Hippocampal formation (tissue), 2 donors: Measurements from ENCODE around the gene LAMC1.
A peak's percentile ranks its signal among the peaks of the same experiment; 100 is the strongest.

Experiments
- DNase-seq, 2 donors: peaks; one replicate each; lab custom pipeline; 2025; lab: John Stamatoyannopoulos, UW

Gene LAMC1

DNA sequence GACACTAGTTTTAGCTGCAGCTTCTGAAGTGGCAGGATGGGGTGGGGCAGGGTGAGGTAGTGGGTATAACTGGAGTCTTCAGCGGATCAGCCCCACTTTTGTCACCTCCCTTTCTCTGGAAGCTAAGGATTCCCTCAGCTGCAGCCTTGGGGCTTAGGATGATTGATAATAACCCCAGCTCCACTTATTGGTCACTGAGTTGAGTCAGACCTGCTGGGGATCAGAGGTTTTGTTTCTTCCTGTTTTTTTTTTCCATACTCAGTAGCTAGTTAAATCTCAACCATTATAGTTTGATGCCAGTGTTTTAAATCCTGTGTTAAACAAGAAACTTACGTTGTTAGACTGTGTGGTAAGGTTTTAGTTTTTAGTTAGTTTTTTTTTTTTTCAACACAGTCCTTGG is 57.2 kb downstream of the LAMC1 start:
- DNase-seq, result no peak

DNA sequence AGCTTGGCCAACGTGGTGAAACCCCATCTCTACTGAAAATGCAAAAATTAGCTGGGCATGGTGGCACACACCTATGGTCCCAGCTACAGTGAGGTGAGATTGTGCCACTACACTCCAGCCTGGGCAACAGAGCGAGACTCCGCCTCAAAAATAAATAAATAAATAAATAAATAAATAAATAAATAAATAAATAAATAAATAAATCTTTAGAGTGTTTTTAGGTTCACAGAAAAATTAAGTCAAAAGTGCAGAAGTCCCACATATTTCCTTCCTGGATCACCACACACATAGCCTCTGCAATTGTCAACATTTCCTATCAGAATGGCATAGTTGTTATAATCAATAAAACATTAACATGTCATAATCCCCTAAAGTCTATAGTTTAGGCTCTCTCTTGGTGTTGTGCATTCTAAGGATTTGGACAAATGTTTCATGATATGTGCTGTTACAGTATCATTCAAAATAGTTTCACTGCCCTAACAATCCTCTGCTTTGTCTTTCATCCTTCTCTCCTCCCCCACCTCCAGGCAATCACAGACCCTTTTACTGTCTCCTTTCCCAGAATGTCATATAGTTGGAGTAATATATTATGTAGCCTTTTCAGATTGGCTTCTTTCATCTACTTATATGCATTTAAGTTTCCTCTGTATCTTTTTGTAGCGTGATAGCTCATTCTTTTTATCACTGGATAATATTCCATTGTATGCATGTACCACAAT is 58.3 kb downstream of the LAMC1 start:
- no peak for DNase-seq

DNA sequence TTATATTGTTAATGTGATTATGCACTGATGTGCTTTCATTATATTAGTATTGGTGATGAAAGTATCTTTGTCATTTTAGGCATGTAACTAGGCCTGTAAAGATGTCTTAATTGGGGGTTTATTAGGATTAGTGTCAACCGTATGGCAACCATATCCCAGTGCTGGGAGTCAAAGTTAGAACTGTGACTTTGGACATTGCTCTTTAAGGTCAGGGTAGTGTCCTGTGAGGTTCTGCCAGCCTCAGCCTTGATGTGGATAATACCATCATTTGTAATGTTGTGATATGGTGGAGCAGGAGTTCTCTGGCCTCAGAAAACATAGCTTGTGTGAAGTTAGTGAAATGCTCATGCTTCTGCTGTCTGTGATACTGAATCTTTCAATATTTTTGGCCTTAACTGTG is 59.4 kb downstream of the LAMC1 start:
- no peak for DNase-seq

DNA sequence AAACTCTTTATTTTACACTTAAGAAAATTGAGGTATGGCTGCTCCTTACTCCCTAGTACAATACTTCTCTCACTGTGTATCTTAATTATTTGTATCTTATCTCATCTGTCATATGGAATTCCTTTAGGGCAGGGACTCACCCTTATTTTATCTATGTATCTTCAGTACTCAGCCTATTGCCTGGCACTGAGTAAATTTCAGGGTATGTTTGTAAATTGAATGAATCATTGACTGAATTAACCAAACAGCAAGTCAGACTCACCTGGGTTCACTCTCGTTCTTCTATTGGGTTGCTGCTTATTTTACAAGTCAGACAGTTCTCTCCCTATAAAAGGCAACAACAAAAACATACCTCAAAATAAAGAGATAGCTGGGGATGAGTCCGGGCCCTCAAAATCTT is 63.8 kb downstream of the LAMC1 start:
- no peak for DNase-seq

DNA sequence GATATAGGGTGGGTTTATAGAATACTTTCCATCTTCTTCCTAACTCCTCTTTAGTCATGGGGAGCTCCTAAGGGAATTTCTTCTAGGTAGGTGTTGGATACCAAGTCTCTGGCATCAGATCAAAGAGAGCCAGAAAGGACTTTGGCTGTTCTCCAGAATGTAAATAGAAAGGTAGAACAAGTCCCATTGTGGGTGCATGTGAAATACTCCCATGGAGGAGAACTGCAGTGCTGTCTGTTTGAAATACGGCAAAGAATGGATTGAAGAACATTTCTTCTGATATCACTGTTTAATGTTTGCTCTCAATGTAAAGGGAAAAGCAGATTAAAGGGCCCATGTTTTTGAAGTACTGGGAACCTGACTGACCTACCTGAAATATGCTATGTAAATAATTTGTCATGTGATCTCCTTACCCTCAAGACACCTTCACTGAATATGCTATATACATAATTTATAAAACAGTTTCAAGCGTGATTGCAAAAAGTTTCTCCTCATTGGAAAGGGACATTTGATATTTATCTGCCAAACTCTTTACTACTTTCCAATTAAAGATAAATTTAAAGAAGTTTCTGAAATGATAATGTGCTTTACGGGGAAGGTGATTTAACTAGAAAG is 65.9 kb downstream of the LAMC1 start:
- no peak for DNase-seq

DNA sequence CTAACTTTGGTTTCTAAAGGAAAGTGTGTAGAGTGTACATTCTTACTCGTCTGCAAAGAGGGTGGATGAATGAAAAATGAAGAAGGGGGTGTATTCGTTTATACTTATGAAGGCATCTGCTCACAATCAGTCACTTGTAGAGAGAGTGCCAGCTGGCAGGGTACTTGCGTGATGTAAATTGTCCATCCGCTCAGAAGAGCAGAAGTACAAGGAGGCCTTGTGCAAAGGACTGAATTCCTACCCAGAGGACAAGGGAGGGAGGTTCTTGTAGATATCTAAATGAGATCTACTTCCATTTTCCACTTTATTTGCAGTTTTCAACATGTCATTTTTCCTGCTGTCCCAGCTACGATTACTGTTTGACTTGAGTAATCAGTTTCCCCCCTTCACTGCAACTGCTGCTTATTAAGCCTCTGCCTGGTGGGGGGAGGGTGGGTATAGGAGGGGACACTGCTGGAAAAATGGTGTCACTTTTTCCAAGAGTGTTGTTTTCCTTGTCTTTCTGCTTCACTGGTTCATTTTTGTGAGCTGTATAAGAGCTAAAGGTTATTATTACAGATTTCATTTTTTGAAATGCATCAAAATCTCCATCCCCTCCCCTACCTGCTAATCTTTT is 67.3 kb downstream of the LAMC1 start:
- DNase-seq, result peak in 1 of 2 donors; percentile 13

DNA sequence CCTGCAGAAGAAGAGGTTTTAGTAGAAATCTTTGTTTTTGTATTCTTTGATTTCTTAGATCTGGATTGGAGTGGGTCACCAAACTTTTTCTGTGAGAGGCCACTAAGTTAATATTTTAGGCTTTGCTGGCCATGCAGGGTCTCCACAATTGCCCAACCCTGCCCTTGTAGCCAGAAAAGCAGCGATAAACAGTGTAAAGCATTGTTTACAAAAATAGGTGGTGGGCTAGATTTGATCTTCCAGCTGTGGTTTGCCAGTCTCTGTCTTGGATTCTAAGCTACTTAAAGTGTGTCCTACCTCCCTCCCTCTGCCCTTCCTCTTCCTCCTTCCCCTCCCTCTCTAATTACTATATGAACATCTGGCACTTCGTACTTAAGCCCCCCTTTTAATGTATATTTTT is 68.0 kb downstream of the LAMC1 start:
- DNase-seq, result no peak

DNA sequence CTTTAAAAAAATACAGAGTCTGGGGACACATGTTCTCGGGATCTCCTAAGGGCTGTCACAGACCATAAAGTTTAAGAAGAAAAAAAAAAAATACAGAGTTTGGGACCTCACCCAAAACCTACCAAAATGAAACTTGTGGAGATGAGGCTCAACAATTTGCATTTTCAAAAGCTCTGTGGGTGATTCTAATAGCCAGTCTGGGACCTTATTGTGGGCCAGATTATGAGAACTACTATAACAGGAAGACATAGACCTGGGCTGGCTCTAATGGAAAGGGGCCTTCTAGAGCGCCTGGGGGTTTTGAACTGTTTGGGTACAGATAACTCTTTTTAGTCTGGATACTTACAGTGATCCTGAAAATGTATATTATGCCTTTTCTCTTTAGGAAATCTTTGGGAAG is 69.1 kb downstream of the LAMC1 start:
- no peak for DNase-seq

DNA sequence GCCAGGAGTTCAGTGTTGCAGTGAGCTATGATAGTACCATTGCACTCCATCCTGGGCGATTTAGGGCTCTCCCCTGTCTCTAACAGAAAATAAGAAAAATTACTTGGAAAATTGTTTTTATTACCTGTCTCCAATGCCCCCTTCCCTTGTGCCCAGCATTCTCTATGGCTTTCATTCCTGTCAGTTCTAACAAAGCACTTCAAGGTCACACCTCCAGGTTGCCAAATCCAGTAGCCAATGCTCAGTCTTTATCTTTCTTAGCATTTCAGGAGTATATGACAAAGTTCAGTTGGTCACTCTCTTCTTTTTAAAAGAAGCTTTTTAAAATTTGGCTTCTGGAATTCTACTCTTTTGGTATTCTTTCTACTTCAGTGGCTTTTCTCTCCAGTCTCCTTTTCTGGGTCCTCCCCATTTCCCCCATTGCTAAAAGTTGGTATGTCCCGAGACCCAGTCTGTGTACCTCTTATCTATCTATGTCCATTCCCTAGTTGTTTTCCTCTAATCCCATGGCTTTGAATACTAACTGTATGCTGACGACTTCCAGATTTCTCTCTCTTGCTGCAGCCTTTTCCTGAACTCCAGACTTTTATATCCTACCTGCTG is 69.9 kb downstream of the LAMC1 start:
- no peak for DNase-seq

DNA sequence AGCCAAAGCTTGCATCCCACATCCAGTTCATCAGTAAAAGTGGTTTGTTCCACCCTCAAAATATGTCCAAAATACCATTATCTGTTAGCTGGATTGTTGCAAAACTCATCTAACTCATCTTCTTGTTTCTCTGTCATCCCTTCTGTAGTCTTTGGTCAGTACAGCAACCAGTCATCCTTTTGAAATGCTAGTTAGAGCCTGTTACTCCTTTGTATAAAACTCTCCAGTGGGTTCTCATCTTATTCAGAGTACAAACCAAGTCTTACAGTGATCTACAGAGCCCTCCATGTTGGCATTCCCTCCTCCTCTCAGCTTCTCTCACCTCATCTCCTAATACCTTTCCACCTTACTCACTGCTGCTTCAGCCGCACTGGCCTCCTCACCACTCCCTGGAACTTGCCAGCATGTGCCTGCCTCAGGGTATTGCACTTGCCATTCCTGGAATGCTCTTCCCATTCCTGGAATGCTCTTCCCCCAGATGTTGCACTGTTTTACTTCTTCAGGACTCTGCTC is 70.6 kb downstream of the LAMC1 start:
- no peak for DNase-seq

DNA sequence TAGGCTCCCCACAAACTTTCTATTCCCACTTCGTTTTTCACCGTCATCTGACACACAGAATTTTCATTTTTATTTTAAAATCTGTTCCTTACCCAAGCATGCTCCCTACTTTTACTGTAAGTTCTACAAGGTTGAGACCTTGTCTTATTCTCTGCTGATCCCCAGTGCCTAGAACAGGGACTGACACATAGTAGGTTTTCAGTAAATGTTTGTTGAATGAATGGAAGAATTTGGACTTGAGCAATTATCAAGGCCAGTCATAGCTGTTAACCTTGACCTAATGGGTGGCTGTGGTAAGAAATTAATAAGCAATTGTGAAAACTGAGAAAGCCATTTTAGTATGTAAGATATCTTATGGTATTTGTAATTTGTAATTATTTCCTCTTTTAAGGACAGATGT is 71.1 kb downstream of the LAMC1 start:
- DNase-seq, result no peak

DNA sequence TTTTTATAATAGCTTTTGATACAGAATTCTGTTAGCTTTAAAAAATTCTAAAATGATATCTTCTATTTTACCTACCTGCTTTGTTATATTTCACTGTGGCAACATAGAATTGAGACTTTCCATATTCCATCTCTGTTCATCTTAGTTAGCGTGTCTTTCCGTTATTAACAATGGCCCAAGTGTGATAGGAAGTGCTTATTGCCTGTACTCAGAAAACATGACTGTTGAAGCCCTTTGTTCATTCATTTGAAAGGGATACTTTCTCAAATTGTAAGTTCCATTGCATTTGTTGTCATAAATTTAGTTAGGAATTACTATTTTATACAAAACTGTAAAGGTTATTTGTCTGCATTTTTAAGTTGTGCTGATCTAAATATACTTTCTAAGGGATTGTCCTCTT is 73.1 kb downstream of the LAMC1 start:
- no peak for DNase-seq

DNA sequence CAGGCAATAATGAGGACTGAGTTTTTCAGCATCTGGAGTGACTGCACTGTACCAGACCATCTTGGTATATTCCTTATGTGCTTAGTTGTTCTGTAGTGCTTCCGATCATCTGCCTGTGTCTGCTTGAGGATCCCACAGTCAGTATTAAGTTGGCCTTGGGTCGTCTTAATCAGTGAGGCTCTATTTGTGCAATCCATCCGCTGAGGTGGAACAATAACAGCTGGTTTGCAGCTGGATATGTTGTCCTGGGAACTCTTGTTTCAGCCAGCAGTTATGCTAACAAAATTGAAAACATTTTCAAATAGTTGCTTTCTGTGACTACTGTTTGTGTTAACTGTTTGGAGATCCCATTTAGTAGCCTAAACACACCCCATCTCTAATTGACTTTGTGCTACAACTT is 73.7 kb downstream of the LAMC1 start:
- no peak for DNase-seq

DNA sequence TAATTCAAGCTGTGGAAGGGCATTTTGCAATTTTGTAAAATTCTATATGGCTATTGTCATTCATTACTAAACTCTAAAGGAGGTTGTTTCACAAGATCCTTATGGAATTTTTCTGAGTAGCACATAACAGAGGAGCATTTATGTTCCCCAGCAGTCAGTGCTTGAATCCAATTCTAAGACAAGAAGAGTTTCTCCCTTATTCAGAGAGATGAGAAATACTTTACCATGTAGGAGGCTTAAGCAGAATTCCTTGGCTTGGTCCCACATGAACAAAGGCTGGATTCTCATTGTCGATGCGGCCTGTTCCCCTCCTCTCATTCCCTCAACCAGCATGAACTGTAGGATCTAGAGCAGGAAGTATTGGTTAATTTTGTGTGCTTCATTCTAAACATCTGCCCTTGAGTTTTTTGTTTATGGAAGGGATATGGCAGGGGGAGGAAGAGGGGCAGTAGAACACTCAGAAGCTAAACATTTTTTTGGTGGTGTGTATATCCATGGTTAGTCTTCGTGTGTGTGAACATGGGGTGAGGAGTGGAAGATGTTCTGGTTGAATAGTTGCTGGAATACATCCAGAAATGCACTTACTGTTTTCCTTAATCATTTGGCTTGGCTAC is 74.3 kb downstream of the LAMC1 start:
- DNase-seq, result no peak

DNA sequence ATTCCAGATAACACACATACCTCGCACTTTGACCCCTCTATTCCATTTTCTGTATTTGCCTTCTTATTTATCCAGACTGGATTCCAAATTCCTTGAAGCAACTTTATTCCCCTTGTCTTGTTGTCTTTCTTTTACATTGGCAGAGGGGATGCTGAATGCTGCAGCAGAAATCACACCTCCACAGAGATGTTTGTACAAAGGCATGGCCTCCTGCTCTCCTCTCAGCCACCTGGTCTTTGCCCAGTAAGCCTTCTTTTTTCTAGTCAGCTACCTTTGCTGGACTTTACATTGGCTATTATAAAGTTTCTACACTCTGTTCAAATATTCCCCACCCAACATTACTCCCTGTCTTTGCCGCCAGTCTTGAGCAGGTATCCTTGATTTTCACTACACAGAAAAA is 75.1 kb downstream of the LAMC1 start:
- DNase-seq, result no peak

DNA sequence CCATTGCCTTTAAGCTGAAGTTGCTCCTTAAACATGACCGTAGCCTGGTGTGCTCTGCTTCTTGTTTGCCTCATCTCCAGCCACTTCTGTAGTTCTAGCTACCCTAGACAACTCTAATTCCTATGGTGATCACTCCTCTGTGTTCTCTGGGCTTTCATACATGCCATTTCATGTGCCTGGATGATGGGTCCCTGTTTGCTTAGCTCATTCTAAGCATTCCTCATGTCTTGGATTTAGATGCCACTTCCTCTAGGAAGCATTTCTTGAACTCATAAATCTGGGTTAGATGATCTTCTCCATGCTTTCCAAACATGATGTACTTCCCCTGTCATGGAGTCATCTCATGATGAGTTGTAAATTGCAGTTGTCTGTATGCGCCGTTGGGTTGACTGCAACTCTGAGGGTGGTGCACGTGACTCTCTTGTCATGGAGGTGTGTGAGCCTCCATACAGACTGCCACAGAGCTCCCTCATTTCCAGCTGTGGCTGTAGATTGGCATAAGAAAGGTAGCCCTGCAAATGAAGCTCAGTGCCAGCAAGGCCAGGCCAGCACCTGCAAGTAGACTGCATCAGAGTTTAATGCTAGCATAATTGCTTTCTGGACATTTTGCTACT is 77.2 kb downstream of the LAMC1 start:
- no peak for DNase-seq

DNA sequence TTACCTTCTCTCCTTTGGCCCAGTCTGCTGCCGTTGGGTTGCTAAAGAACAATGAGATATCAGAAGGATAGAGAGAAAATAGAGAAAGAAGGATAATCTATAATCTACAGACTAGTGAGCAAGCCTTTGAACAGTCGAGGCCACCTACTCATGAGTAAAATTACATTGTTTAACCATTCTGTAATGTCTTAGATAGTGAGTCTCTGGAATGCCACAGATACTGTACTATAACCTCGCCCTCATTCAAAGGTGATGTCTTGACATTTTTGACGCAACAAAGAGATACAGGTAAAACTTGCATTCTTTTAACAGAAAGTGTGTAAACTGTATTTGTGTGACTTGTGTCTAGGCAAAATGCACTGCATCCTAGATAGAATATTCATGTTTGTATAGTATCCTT is 77.9 kb downstream of the LAMC1 start:
- no peak for DNase-seq

DNA sequence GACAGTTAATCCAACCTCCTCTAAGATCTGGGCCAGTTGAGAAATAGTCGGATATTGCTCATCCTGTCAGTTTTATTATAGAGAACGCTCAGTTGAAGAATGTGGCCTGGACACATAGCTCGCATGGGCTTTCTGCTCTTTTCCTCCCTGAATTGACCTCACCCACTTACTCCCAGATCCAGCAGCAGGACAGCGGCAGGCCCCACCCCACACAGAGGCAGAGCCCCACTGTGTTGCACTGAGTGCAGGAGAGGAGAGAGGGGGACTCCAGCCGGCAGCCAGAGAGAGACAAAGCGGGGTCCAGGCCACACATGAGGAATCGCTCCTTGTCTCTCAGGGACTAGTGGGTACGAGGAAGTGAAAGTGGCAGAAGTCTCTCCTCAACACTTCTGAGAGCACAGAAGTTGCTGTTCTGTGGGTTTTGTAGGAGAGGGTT is 78.6 kb downstream of the LAMC1 start:
- DNase-seq, result no peak

DNA sequence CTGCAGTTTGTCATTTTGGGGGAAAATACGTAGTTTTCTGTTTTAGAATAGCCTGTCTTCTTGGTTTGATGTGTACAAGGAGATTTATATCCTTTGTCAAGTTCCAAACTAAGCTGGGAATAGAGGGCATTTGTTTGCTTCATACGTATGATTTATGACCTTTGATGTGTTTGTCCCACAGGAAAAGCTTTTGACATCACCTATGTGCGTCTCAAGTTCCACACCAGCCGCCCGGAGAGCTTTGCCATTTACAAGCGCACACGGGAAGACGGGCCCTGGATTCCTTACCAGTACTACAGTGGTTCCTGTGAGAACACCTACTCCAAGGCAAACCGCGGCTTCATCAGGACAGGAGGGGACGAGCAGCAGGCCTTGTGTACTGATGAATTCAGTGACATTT is 79.9 kb downstream of the LAMC1 start:
- no peak for DNase-seq

DNA sequence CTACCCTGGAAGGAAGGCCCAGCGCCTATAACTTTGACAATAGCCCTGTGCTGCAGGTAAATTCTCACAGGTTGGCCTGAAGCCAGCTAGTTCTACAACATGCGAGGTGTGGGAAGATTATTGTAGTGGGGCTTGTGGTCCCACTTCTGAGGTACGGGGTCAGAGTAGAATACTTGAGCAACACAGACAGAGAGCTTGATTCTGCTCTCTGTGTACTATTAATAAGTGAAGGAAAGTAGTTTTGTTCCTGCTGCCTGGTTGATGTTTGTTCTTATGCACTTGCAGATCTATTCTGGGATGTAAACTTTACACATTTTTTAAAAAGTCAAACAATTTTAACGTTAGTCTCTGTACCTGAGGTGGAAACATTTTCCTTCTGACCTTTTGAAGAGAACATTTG is 80.4 kb downstream of the LAMC1 start:
- no peak for DNase-seq

DNA sequence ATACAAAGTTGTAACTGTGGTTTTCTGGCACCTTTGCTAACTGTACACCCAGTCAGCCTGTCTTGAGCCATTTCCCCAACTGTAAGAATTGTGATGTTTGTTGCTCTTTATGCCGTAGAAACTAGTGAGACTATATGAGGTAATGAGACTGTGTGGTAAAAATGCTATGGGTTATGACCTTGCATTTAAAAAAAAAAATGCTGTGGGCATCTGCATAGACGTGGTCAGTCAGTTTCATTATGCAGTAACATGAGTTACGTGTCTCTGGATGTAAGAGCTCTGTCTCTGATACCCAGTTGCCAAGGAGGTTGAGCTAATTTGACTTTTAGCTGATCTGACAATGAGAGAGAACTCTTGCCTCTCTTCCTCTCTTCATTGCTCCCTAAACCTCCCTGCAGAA is 82.2 kb downstream of the LAMC1 start:
- DNase-seq, result no peak

DNA sequence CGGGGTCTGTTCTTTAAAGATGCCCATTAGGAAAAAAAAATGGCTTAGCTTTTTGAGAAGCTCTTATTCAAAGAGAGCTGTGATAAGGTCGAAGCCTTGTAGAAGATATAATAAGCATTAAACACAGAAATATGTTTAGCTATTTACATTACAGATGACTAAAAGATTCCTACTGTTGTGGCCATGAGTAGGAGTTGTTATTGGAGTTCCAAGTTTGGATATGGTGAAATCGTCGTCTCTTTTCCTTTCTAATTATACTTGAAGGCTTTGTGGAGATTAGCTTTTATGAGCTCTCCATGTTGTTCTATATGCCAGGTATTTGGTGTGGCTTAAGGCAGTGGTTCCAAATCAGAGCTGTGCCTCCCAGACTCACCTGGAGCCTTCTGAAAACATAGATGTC is 82.9 kb downstream of the LAMC1 start:
- no peak for DNase-seq
